NCI-H1694 (cell line): ENCODE results near the gene LDLRAD2.
"Not testable (repeated sequence)": the region's sequence is repeated elsewhere in the genome, so short reads cannot be mapped to it uniquely, and the experiment has no call there.

Source experiments
- DNase-seq: peaks from one replicate; lab custom pipeline; 2025; lab: John Stamatoyannopoulos, UW

Gene LDLRAD2, protein sequence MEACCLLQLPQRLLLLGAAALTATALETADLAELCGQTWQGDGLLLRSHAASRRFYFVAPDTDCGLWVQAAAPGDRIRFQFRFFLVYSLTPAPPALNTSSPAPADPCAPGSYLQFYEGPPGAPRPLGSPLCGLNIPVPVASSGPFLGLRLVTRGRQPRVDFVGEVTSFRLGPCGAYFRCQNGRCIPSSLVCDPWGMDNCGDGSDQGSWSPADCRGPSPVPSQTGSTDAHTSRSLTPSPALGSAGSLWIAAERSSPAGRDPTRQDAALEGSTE

GRCh38 chr1:21811875-21812305 lies at the start of gene LDLRAD2:
Gene LDLRAD2 (plus strand): TSS chr1:21812265. CDS start chr1:21812452, 187 bp downstream.
- DNase-seq, result no peak

DNA sequence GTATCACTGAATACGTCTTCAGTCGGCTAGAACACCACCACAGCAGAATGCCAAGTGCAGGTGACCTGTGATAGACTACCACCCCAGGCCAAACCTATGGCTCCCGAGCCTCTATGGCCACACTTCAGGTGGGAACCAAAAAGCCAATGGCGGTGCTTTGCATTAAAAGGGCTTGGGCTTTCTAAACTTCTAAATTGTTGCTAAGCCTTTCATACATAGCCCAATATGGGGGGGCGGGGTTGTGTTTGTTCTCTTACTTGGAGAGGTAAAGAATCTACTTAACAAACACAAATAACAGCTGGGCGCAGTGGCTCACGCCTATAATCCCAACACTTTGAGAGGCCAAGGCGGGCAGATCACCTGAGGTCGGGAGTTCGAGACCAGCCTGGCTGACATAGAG lies 48.8 kb upstream of the LDLRAD2 start:
- no peak for DNase-seq

DNA sequence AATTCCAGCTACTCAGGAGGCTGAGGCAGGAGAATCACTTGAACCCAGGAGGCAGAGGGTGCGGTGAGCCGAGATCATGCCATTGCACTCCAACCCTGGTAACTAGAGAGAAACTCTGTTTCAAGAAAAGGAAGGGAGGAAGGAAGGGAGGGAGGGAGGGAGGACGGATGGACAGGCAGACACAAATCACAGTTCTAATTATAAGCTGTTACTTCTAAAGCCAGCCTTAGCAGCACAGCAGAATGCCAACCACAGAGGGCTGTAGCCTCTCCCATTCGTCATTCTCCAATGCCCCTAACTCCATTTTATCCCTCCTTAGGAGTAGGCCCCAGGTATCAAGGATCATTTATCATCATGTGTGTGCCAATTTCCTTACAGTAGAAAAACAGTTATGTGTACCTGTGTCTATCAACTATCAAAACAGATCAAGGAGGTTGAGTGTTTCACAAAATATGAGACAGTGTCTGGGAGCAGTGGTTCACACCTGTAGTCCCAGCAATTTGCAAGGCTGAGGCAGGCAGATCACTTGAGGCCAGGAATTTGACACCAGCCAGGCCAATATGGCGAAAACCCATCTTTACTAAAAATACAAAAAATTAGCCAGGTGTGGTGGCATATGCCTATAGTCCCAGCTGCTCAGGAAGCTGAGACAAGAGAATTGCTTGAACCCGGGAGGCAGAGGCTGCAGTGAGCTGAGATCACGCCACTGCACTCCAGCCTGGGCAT lies 48.2 kb upstream of the LDLRAD2 start:
- DNase-seq, result no peak

DNA sequence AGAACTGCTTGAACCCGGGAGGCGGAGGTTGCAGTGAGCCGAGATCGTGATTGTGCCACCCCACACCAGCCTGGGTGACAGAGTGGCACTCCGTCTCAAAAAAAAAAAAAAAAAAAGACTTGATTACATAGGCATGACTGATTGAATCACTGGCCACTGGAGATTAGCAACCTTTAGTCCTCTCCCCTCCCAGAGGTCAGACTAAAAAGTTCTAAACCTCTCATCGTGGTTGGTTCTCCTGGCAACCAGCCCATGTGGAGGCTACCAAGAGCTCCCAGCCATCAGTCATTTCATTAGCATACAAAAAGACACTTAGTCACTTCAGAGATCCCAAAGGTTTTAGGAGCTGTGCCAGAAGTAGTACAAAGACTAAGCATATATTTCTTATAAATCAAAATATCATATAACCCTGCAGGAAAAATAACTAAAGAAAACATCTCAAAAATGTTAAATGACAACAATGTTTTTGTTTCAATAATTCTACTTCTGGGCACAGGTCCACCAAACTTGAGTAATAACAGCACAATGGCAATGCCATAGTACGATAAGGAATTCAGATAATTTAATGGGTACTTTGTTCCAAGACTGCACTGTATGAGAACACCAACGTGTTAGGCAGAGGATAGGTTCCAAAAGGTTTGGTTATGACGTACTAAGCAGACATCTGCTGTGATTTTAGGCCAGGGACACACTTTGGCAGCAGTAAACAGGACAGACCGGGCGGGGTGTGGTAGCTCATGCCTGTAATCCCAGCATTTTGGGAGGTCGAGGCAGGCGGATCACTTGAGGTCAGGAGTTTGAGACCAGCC lies 47.2 kb upstream of the LDLRAD2 start:
- no peak for DNase-seq

GRCh38 chr1:21766210-21766609 lies 45.9 kb upstream of the LDLRAD2 start:
- no peak for DNase-seq

DNA sequence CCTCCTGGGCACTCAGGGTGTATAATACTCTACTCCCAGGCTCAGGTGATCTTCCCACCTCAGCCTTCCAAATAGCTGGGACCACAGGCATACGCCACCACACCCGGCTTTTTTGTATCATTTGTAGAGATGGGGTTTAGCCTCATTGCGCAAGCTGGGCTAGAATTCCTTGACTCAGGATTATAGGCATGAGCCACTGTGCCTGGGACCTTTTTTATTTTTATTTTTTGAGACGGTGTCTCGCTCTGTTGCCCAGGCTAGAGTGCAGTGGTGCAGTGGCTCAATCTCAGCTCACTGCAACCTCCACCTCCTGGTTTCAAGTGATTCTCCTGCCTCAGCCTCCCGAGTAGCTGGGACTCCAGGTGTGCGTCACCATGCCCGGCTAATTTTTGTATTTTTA lies 45.0 kb upstream of the LDLRAD2 start:
- not testable (repeated sequence) for DNase-seq

- DNase-seq, result no peak
Measured at GRCh38 chr1:21770201-21770600, 41.9 kb upstream of the LDLRAD2 start.

- DNase-seq, result not testable (repeated sequence)
Measured at GRCh38 chr1:21770602-21771001, 41.5 kb upstream of the LDLRAD2 start.

GRCh38 chr1:21771672-21772071 lies 40.4 kb upstream of the LDLRAD2 start:
- DNase-seq, result not testable (repeated sequence)

GRCh38 chr1:21773585-21773984 lies 38.5 kb upstream of the LDLRAD2 start:
- DNase-seq, result no peak

GRCh38 chr1:21774835-21775549 lies 37.1 kb upstream of the LDLRAD2 start:
- no peak for DNase-seq

GRCh38 chr1:21775550-21775914 lies 36.5 kb upstream of the LDLRAD2 start:
- DNase-seq, result no peak

DNA sequence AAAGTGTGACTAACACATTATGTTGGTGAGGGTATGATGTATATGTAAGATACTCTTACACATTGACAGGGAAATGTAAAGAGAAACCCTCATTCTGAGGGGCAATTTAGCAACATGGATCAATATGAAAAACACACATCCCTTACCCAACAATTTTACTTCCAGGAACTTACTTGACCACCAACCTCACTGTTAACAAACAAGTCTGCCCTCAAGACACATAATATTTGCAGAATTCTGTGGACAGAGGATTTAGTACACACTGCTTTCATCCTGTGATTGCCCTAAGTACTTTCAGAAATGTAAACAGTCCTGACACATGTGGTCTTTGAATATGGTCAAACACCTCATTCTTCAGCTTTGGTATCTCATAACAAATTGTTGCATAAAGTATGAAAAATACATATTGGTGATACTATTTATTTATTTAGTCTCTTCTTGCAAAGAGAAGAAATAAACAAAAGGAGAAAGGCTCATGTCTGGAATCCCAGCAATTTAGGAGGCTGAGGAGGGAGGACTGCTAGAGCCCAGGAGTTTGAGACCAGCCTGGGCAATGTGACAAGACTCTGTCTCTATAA lies 36.0 kb upstream of the LDLRAD2 start:
- no peak for DNase-seq

GRCh38 chr1:21776925-21777324 lies 35.1 kb upstream of the LDLRAD2 start:
- DNase-seq, result not testable (repeated sequence)

DNA sequence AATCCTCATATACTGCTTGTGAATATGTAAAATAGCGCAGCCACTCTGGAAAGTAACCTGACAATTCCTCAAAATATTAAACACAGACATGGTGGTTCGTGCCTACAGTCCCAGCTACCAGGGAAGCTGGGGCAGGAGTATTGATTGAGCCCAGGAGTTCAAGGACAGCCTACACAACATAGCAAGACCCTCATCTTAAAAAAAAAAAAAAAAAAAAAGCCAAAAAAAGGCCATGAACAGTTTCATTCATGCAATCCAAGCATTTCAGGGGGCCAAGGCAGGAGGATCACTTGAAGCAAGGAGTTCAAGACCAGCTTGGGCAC lies 33.7 kb upstream of the LDLRAD2 start:
- DNase-seq, result no peak

- DNase-seq, result no peak
Measured at GRCh38 chr1:21779613-21780521, 32.2 kb upstream of the LDLRAD2 start.

DNA sequence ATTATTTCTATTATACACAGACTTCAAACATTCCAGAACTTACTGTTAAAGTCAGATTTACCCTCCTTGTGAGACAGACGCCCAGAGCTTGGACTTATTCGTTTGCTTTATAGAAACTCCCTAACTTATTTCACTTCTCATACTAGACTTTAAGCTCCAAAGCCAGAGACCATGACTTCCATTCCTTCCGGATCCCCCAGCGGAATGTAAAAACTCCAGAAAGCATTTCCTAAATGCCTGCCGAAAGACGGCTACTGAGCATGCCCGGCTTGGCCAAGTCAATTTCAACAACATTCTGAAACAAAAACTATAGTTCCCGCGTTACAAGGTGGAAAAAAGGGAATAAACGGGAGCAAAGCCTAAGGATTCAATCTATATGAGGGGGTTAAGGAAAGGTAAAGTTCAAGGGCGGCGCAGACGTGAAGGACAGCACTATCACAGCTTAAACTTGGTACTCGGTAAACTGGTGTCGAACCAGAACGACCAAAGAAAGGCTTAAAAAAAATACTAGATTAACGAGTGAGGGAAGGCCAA lies 30.2 kb upstream of the LDLRAD2 start:
- no peak for DNase-seq

- peak; percentile 32 for DNase-seq
Measured at GRCh38 chr1:21782349-21782867, 29.7 kb upstream of the LDLRAD2 start.

GRCh38 chr1:21782868-21783678 lies 29.0 kb upstream of the LDLRAD2 start, which contains the start of gene USP48:
Gene USP48 (minus strand): TSS chr1:21783149. CDS start chr1:21782957, 192 bp downstream.
- DNase-seq, result peak; percentile 84
